Measurements from ENCODE around the gene SGSM2.

- TF ChIP-seq POLR2A (IDR thresholded peaks at IDR 0.05) (no peak), CTCF (IDR thresholded peaks at IDR 0.05 in 8 of 11, conservative IDR thresholded peaks at IDR 0.05 in 3 of 11) (no peak)
Measured at GRCh38 chr17:2362416-2362815, 25.1 kb downstream of the SGSM2 start.
